Purkinje cell (primary cell): ENCODE results near the gene NPHP3. TPM values are rescaled to one million over a fixed set of nuclear protein-coding genes. Genes with fewer than 3 reads are reported as not detected.

Source experiments
- polyA plus RNA-seq: library from polyadenylated mRNA; unstranded; fragments of >200 nt; fragmentation: Nextera tagmentation; gene quantifications from 2 replicates; pipeline ENCODE4 v1.2.1, GENCODE V29; 2014

NPHP3 gene
- polyA plus RNA-seq = 8.2 and 9.6 TPM in 2 replicates

GRCh38 chr3:132722165-132723023 lies at the start of gene NPHP3:
Gene NPHP3 (minus strand): TSS chr3:132722409. CDS start chr3:132722355, 54 bp downstream.

GRCh38 chr3:132660052-132660810 lies 62.0 kb downstream of the NPHP3 start, which contains the start of gene UBA5:
Gene UBA5 (plus strand): TSS chr3:132660329. CDS start chr3:132660538, 209 bp downstream.

GRCh38 chr3:132659365-132660051 lies 62.7 kb downstream of the NPHP3 start, which contains the start of gene ACAD11:
Gene ACAD11 (minus strand): TSS chr3:132659809. CDS start chr3:132659751, 58 bp downstream.

Other genes starting within 250 kb of the NPHP3 start
- not detected in 2 replicates for gene ACKR4, start 125.1 kb downstream of the NPHP3 start, polyA plus RNA-seq
- gene ACAD11, start 62.6 kb downstream of the NPHP3 start, polyA plus RNA-seq = 2.2 and 4.2 TPM in 2 replicates
- 13.7 and 24.8 TPM in 2 replicates for gene UBA5, start 62.1 kb downstream of the NPHP3 start, polyA plus RNA-seq